Testis (tissue), 3 donors: Measurements from ENCODE around the gene C2orf76. TPM values are rescaled to one million over a fixed set of nuclear protein-coding genes. Genes with fewer than 3 reads are reported as not detected.

ENCODE experiments used
- DNase-seq: peaks from one replicate; pipeline ENCODE4 v3.0.0-alpha.2; 2019
- H3K27ac ChIP-seq, 2 donors: fragments of 200-600 bp; sonication (generic); one replicate each; pipeline ENCODE4 v1.5.1; 2019
- H3K27me3 ChIP-seq: fragments of 200-600 bp; sonication (generic); one replicate; pipeline ENCODE4 v1.5.1; 2019
- H3K36me3 ChIP-seq: fragments of 200-600 bp; sonication (generic); one replicate; pipeline ENCODE4 v1.5.1; 2017; ENCODE audit warnings: low read depth; ENCODE audit errors: missing control alignments
- H3K4me1 ChIP-seq: fragments of 200-600 bp; sonication (generic); one replicate; pipeline ENCODE4 v1.5.1; 2019
- H3K4me3 ChIP-seq, 2 donors: fragments of 200-600 bp; sonication (generic); one replicate each; pipeline ENCODE4 v1.5.1; 2017 to 2019
- H3K9me3 ChIP-seq: fragments of 200-600 bp; sonication (generic); one replicate; pipeline ENCODE4 v1.5.1; 2017
- POLR2A ChIP-seq: fragments of 450-650 bp; IDR thresholded peaks from one replicate; pipeline ENCODE4 v1.6.1; 2017; ENCODE audit warnings: antibody characterized with exemption, mild to moderate bottlenecking, moderate library complexity
- WGBS, 2 donors: methylation state at CpG; one replicate each; pipeline ENCODE4 v1.1.5; 2018; 5-methylcytosine and 5-hydroxymethylcytosine counted together
- intact Hi-C: fragments of 100-400 bp; cut with DNase I; formaldehyde crosslinking; loops from one replicate; pipeline ENCODE4 v1.15.1; 2023; ENCODE audit warnings: low total_unique reads
- polyA plus RNA-seq: library from polyadenylated mRNA; stranded (reverse); fragments of 350-450 nt; fragmentation: Illumina TruSeq; extraction: RNeasy Lipid Tissue Mini Kit (QIAGEN cat#74804); gene quantifications from one replicate; pipeline ENCODE4 v1.2.3, GENCODE V29; 2014; ENCODE audit warnings: low read depth, low replicate concordance; ENCODE audit not compliant: insufficient read depth
- total RNA-seq, 2 donors: library from RNA; depleted of rRNA; stranded (reverse); fragments of >200 nt; gene quantifications; one replicate each; pipeline ENCODE4 v1.2.3, GENCODE V29; 2016
- TF ChIP-seq, protein P1 (sequence below), 3 experiments: fragments of 450-650 bp in 2 of 3; fragments of 200-600 bp in 1 of 3; sonication (generic) in 1 of 3; IDR thresholded peaks; one replicate each; pipeline ENCODE4 v1.5.1; 2016 to 2019; ENCODE audit warnings: antibody characterized with exemption in 3 of 3, mild to moderate bottlenecking in 2 of 3, moderate library complexity in 1 of 3

C2orf76 gene
- total and polyA plus RNA-seq, 3 donors from 2014 or later: 12.8 to 27.8 (median 13.4) TPM

GRCh38 chr2:119290859-119291587 lies 75.6 kb downstream of the C2orf76 start:
- Histone ChIP-seq H3K4me1 (peaks cover 21% of the 10 kb centered on the region), H3K27ac (no peak overlapping the region), H3K4me3 (no peak overlapping the region), H3K36me3 (no peaks in the 10 kb centered on the region), H3K27me3 (no peaks in the 10 kb centered on the region), H3K9me3 (no peaks in the 10 kb centered on the region)
- TF ChIP-seq, protein P1, sequence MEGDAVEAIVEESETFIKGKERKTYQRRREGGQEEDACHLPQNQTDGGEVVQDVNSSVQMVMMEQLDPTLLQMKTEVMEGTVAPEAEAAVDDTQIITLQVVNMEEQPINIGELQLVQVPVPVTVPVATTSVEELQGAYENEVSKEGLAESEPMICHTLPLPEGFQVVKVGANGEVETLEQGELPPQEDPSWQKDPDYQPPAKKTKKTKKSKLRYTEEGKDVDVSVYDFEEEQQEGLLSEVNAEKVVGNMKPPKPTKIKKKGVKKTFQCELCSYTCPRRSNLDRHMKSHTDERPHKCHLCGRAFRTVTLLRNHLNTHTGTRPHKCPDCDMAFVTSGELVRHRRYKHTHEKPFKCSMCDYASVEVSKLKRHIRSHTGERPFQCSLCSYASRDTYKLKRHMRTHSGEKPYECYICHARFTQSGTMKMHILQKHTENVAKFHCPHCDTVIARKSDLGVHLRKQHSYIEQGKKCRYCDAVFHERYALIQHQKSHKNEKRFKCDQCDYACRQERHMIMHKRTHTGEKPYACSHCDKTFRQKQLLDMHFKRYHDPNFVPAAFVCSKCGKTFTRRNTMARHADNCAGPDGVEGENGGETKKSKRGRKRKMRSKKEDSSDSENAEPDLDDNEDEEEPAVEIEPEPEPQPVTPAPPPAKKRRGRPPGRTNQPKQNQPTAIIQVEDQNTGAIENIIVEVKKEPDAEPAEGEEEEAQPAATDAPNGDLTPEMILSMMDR (IDR thresholded peaks at IDR 0.05): peak; percentile 46 to 49 (median 46)
- TF ChIP-seq POLR2A: no peak
- intact Hi-C loops: no loop called here
- 72 to 74% methylated on average over 15 of the region's 15 CpGs for WGBS, 2 donors
- DNase-seq: peak; percentile 85

DNA sequence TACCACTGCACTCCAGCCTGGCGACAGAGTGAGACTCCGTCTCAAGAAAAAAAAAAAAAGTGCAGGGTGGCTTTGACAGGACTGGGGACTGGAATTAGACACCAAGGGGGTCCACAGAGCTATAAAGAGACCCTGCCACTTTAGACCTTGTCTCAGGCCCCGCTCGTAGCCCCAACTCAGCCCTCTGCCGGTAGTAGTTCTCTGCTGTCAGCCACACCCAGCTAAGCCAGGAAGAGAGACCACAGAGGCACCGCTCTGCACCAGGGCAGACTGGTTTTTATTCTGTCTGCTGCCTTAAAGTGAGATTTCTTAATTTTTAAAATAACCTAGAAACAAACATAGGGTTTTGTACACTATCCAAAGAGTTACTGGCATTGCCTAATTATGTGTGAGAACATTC lies 77.0 kb downstream of the C2orf76 start:
- intact Hi-C loops: no loop called here
- H3K27me3 ChIP-seq: no peaks in the 10 kb centered on the region
- H3K27ac ChIP-seq: peak overlapping the region in 1 of 2 donors; percentile 61
- peaks cover 21% of the 10 kb centered on the region for H3K4me1 ChIP-seq
- no peaks in the 10 kb centered on the region for H3K36me3 ChIP-seq
- 62 to 67% methylated on average over 6 of the region's 6 CpGs for WGBS, 2 donors
- TF ChIP-seq POLR2A: no peak
- TF ChIP-seq, protein P1 (IDR thresholded peaks at IDR 0.05): no peak
- no peaks in the 10 kb centered on the region for H3K9me3 ChIP-seq
- no peak overlapping the region for H3K4me3 ChIP-seq
- no peak for DNase-seq

DNA sequence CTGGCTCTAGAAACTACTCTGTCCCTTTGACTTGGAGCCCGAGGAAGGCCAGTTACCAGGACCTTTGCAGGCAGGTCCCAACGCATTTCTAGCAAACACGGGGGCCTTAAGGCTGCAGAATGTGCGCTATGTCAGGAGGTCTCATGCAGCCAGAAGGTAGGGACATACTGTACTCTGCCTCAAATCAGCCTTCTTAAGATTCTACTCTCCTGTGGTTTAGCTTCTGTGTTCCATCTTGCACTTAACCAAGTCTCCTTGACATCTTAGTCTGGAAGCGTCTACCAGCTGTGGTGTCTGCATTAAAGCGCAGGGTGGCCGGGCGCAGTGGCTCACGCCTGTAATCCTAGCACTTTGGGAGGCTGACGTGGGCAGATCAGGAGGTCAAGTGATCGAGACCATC lies 77.5 kb downstream of the C2orf76 start:
- WGBS, 2 donors: 47 to 51% methylated on average over 11 of the region's 11 CpGs
- no peaks in the 10 kb centered on the region for H3K9me3 ChIP-seq
- no peak overlapping the region for H3K4me3 ChIP-seq
- no peaks in the 10 kb centered on the region for H3K27me3 ChIP-seq
- H3K36me3 ChIP-seq: no peaks in the 10 kb centered on the region
- intact Hi-C loops: no loop called here
- peak overlapping the region in 1 of 2 donors; percentile 61 for H3K27ac ChIP-seq
- peak; percentile 78 for DNase-seq
- H3K4me1 ChIP-seq: peaks cover 21% of the 10 kb centered on the region
- TF ChIP-seq, protein P1 (IDR thresholded peaks at IDR 0.05): no peak
- no peak for TF ChIP-seq POLR2A

DNA sequence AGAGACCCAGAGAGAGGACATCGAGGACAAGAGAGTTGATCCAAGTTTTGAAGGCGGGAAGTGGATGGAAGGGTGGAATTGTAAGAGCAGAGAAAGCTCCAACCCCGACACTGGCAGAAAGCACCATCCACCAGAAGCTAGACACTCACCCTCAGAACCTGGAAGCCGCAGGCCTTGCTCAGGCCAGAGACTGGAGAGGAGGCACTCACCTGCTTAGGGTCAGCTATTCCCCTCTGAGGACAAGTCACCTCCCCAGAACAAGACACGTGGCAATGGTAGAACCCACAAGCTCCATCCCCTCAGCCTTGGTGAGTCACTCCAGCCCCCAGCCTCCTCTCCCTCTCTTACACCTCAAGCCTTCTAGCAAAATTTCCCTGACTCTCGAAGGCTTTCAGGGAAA lies 78.1 kb downstream of the C2orf76 start:
- peak overlapping the region in 1 of 2 donors; percentile 8 for H3K27ac ChIP-seq
- DNase-seq: no peak
- intact Hi-C loops: no loop called here
- H3K36me3 ChIP-seq: no peaks in the 10 kb centered on the region
- no peaks in the 10 kb centered on the region for H3K27me3 ChIP-seq
- no peak overlapping the region for H3K4me3 ChIP-seq
- TF ChIP-seq, protein P1 (IDR thresholded peaks at IDR 0.05): no peak
- no peak for TF ChIP-seq POLR2A
- H3K4me1 ChIP-seq: peaks cover 21% of the 10 kb centered on the region
- H3K9me3 ChIP-seq: no peaks in the 10 kb centered on the region
- 79 to 89% methylated on average over 6 of the region's 6 CpGs for WGBS, 2 donors

- no peaks in the 10 kb centered on the region for H3K36me3 ChIP-seq
- H3K27me3 ChIP-seq: no peaks in the 10 kb centered on the region
- no peak for TF ChIP-seq POLR2A
- TF ChIP-seq, protein P1 (IDR thresholded peaks at IDR 0.05): no peak
- DNase-seq: no peak
- no peaks in the 10 kb centered on the region for H3K9me3 ChIP-seq
- H3K4me1 ChIP-seq: peaks cover 15% of the 10 kb centered on the region
- intact Hi-C loops: no loop called here
- no peak overlapping the region for H3K4me3 ChIP-seq
- 82 to 90% methylated on average over 8 of the region's 8 CpGs for WGBS, 2 donors
- no peak overlapping the region for H3K27ac ChIP-seq
Observed at GRCh38 chr2:119286661-119287060, 80.0 kb downstream of the C2orf76 start.
